OCI-LY1 (cell line): ENCODE results near the gene CRTC1.
"Not testable (repeated sequence)": the region's sequence is repeated elsewhere in the genome, so short reads cannot be mapped to it uniquely, and the experiment has no call there.

Experiments
- H2AFZ ChIP-seq: fragments of 200-600 bp; sonication (generic), shearing (Covaris generic); 2 replicates; pipeline ENCODE4 v1.6.0; 2014; ENCODE audit warnings: antibody characterized with exemption, mild to moderate bottlenecking, low read length
- H3F3A ChIP-seq: fragments of 200-600 bp; sonication (generic), shearing (Covaris generic); 2 replicates; pipeline ENCODE4 v1.6.0; 2014; ENCODE audit warnings: mild to moderate bottlenecking, antibody characterized with exemption, low read length, moderate library complexity; ENCODE audit not compliant: insufficient read depth
- H3K27ac ChIP-seq: fragments of 200-600 bp; sonication (generic); 2 replicates; pipeline ENCODE4 v1.5.1; 2014; ENCODE audit warnings: low read length, mixed run types, mild to moderate bottlenecking, low read depth; ENCODE audit not compliant: poor library complexity, severe bottlenecking
- H3K27me3 ChIP-seq: fragments of 200-600 bp; sonication (generic); 2 replicates; pipeline ENCODE4 v1.6.0; 2014; ENCODE audit warnings: antibody characterized with exemption, mild to moderate bottlenecking, low read length, moderate library complexity; ENCODE audit not compliant: insufficient read depth
- H3K36me3 ChIP-seq: fragments of 200-600 bp; sonication (generic); 2 replicates; pipeline ENCODE4 v1.6.1; 2014; ENCODE audit warnings: mild to moderate bottlenecking, antibody characterized with exemption, low read length, moderate library complexity, mixed read lengths; ENCODE audit not compliant: insufficient read depth
- H3K4me1 ChIP-seq: fragments of 200-600 bp; sonication (generic); 2 replicates; pipeline ENCODE4 v1.5.1; 2014; ENCODE audit warnings: mild to moderate bottlenecking, low read length, moderate library complexity; ENCODE audit not compliant: insufficient read depth, severe bottlenecking
- H3K4me2 ChIP-seq: fragments of 200-600 bp; sonication (generic), shearing (Covaris generic); 2 replicates; pipeline ENCODE4 v1.6.1; 2014; ENCODE audit warnings: low read length
- H3K4me3 ChIP-seq: fragments of 200-600 bp; sonication (generic); 2 replicates; pipeline ENCODE4 v1.5.1; 2014; ENCODE audit warnings: low read length, low read depth, mild to moderate bottlenecking, mixed read lengths; ENCODE audit not compliant: poor library complexity, severe bottlenecking
- H3K79me2 ChIP-seq: fragments of 200-600 bp; shearing (Covaris generic); 2 replicates; pipeline ENCODE4 v1.6.1; 2016; ENCODE audit warnings: mixed run types, low read length, mixed read lengths; ENCODE audit not compliant: insufficient read depth
- H3K9ac ChIP-seq: fragments of 200-600 bp; sonication (generic), shearing (Covaris generic); 2 replicates; pipeline ENCODE4 v1.6.1; 2014; ENCODE audit warnings: mild to moderate bottlenecking, low read length, mixed read lengths
- H3K9me2 ChIP-seq: fragments of 200-600 bp; sonication (generic), shearing (Covaris generic); 2 replicates; pipeline ENCODE4 v1.6.1; 2014; ENCODE audit warnings: low read depth, mild to moderate bottlenecking, low read length, mixed read lengths
- H3K9me3 ChIP-seq: fragments of 200-600 bp; shearing (Covaris generic); 2 replicates; pipeline ENCODE4 v1.6.1; 2014; ENCODE audit warnings: low read length, mixed read lengths
- H4K20me1 ChIP-seq: fragments of 200-600 bp; sonication (generic), shearing (Covaris generic); 2 replicates; pipeline ENCODE4 v1.6.0; 2016; ENCODE audit warnings: mild to moderate bottlenecking, low read length; ENCODE audit not compliant: insufficient read depth
- EZH2 ChIP-seq: fragments of 200-600 bp; sonication (generic), shearing (Covaris generic); IDR thresholded peaks from 2 replicates; pipeline ENCODE4 v1.8.0; 2017; ENCODE audit warnings: borderline replicate concordance, mixed run types, mild to moderate bottlenecking, antibody characterized with exemption, low read length, moderate library complexity, mixed read lengths
- TF ChIP-seq, protein P1 (sequence below): fragments of 200-600 bp; sonication (generic), shearing (Covaris generic); IDR thresholded peaks from 2 replicates; pipeline ENCODE4 v1.5.1; 2017; ENCODE audit warnings: mild to moderate bottlenecking, antibody characterized with exemption, low read length, moderate library complexity, mixed read lengths

The CRTC1 gene

DNA sequence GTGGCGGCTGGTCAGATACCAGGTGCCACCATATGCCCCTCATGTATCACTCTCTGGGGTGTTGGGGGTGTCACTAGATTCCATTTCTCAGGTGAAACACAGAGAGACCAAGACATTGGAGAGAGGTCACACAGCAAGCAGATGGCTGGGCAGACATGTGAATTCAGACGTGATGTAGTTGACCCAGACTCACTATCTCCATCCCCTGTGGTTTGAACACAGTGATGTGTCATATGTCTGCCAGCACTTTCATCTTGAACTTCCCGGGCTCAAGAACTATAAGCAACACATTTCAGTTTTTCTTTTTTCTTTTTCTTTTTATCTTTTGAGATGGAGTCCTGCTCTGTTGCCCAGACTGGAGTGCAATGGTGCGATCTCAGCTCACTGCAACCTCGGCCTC lies 132.2 kb downstream of the CRTC1 start:
- Histone ChIP-seq H4K20me1 (no peaks in the 10 kb centered on the region), H3K4me3 (no peak overlapping the region), H3K4me1 (no peaks in the 10 kb centered on the region), H3F3A (no peaks in the 10 kb centered on the region), H2AFZ (no peak overlapping the region), H3K9ac (no peak overlapping the region), H3K9me2 (no peaks in the 10 kb centered on the region), H3K27me3 (no peaks in the 10 kb centered on the region), H3K4me2 (no peak overlapping the region), H3K9me3 (no peaks in the 10 kb centered on the region), H3K79me2 (no peaks in the 10 kb centered on the region), H3K36me3 (no peaks in the 10 kb centered on the region), H3K27ac (no peak overlapping the region)
- TF ChIP-seq, protein P1, sequence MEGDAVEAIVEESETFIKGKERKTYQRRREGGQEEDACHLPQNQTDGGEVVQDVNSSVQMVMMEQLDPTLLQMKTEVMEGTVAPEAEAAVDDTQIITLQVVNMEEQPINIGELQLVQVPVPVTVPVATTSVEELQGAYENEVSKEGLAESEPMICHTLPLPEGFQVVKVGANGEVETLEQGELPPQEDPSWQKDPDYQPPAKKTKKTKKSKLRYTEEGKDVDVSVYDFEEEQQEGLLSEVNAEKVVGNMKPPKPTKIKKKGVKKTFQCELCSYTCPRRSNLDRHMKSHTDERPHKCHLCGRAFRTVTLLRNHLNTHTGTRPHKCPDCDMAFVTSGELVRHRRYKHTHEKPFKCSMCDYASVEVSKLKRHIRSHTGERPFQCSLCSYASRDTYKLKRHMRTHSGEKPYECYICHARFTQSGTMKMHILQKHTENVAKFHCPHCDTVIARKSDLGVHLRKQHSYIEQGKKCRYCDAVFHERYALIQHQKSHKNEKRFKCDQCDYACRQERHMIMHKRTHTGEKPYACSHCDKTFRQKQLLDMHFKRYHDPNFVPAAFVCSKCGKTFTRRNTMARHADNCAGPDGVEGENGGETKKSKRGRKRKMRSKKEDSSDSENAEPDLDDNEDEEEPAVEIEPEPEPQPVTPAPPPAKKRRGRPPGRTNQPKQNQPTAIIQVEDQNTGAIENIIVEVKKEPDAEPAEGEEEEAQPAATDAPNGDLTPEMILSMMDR: no peak
- no peak for TF ChIP-seq EZH2

DNA sequence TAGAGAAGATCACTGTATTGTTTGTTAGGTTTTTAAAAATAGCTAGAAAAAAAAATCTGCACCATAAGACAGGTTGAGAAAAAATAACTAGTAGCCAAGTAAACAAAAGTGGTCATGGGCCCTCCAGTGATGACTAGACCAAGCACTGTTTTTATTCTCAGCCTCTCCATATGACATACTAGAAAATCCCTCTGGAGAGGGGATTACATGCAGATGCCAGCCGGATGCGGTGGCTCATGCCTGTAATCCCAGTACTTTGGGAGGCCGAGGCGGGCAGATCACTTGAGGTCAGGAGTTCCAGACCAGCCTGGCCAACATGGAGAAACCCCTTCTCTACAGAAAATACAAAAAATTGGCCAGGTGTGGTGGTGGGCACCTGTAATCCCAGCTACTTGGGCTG lies 133.2 kb downstream of the CRTC1 start:
- H3K36me3 ChIP-seq, H3F3A ChIP-seq, H3K9me2 ChIP-seq, H3K4me1 ChIP-seq, H2AFZ ChIP-seq, H3K79me2 ChIP-seq, H4K20me1 ChIP-seq, H3K4me2 ChIP-seq, H3K27ac ChIP-seq, H3K27me3 ChIP-seq, H3K9ac ChIP-seq, H3K9me3 ChIP-seq, H3K4me3 ChIP-seq: not testable (repeated sequence)

DNA sequence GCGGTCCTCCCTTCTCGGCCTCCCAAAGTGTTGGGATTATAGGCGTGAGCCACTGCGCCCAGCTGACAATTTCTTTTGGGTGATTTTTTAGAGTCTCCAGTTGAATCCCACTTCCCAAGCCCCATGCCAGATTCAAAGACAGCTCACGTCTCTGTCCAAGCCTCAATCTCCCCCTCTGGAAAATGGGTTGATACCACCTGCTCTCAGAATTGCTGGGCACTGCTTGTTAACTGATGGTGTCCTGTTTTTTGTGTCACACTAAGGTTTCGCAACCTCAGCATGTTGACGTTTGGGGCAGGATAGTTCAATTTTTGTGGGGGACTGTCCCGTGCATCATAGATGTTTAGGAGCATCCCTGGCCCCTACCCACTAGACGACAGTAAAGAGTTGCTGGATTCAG lies 134.1 kb downstream of the CRTC1 start:
- no peak overlapping the region for H3K4me2 ChIP-seq
- H3F3A ChIP-seq: no peaks in the 10 kb centered on the region
- no peaks in the 10 kb centered on the region; the same call in 1 of the 2 replicates for H3K27me3 ChIP-seq
- H3K79me2 ChIP-seq: no peaks in the 10 kb centered on the region
- H4K20me1 ChIP-seq: no peaks in the 10 kb centered on the region
- no peaks in the 10 kb centered on the region for H3K9me2 ChIP-seq
- no peak overlapping the region for H3K9ac ChIP-seq
- no peaks in the 10 kb centered on the region for H3K36me3 ChIP-seq
- H3K9me3 ChIP-seq: no peaks in the 10 kb centered on the region
- no peak overlapping the region for H3K4me3 ChIP-seq
- TF ChIP-seq, protein P1: no peak
- TF ChIP-seq EZH2: no peak
- no peak overlapping the region for H3K27ac ChIP-seq
- H3K4me1 ChIP-seq: no peaks in the 10 kb centered on the region
- H2AFZ ChIP-seq: no peak overlapping the region

DNA sequence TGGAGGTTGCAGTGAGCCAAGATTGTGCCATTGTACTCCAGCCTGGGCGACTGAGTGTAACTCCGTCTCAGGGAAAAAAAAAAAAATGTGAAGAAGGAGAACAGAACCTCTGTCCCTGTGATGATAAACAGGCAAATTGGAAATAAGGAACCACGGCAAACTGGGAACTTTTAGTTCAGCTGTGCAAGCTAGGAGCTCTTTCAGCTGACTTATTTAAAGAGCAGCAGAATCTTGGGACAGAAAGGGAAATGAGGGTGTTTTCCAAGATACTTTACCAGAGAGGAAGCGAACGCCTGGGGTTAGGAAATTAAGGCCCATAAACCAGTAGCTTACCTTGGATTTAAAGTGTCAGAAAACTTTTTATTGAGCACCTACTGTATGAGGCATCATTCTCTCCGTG lies 145.3 kb downstream of the CRTC1 start:
- H3K79me2 ChIP-seq: peaks cover 15% of the 10 kb centered on the region
- H3K4me3 ChIP-seq: no peak overlapping the region
- H3K27me3 ChIP-seq: peaks cover 6% of the 10 kb centered on the region; the same call in 1 of the 2 replicates
- no peaks in the 10 kb centered on the region for H3K9me2 ChIP-seq
- peaks cover 3% of the 10 kb centered on the region; the same call in 1 of the 2 replicates for H4K20me1 ChIP-seq
- H3K4me2 ChIP-seq: no peak overlapping the region
- no peaks in the 10 kb centered on the region for H3F3A ChIP-seq
- peaks cover 9% of the 10 kb centered on the region for H3K4me1 ChIP-seq
- H3K9me3 ChIP-seq: peaks cover 3% of the 10 kb centered on the region; the same call in 1 of the 2 replicates
- H2AFZ ChIP-seq: no peak overlapping the region
- H3K9ac ChIP-seq: no peak overlapping the region
- H3K36me3 ChIP-seq: peaks cover 14% of the 10 kb centered on the region
- H3K27ac ChIP-seq: no peak overlapping the region
- TF ChIP-seq, protein P1: no peak
- TF ChIP-seq EZH2: no peak
